Adipose tissue (tissue), 3 donors: ENCODE results near the gene KISS1R. TPM values are rescaled to one million over a fixed set of nuclear protein-coding genes. Genes with fewer than 3 reads are reported as not detected.

ENCODE experiments used
- H3K27ac ChIP-seq: one replicate; pipeline ENCODE4 v1.5.1; 2013; ENCODE audit warnings: low read depth, low read length
- WGBS, 3 donors: extraction: QIAGEN DNeasy Blood & Tissue Kit; methylation state at CpG; one replicate each; pipeline ENCODE4 v1.1.7; 2013; 5-methylcytosine and 5-hydroxymethylcytosine counted together
- polyA plus RNA-seq, 3 donors: library from polyadenylated mRNA; stranded (reverse); fragments of 200-250 nt; gene quantifications; one replicate each; pipeline ENCODE4 v1.2.3, GENCODE V29; 2013
- donor health status: healthy with polysubstance abuse.
- donor health status: Bipolar disorder and iron deficiency.
- donor health status: healthy.

Gene KISS1R
- polyA plus RNA-seq, 3 donors = 0.37 TPM; not detected in 2

DNA sequence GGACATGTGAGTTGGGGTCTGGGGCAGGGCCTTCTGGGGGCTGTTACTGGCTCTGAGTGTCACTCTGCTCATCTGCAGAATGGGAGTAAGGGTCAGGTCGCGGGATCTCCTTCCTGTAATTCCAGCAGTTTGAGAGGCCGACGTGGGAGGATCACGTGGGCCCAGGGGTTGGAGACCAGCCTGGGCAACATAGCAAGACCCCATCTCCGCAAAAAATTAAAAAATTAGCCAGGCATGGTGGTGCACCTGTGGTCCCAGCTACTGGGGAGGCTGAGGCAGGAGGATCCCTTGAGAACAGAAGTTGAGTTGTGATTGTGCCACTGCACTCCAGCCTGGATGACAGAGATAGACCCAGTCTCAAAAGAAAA, 12.7 kb downstream of the KISS1R start:
- 86 to 94% (median 90%) methylated on average over 6 of the region's 6 CpGs for WGBS, 3 donors
- H3K27ac ChIP-seq = no peak overlapping the region

- 81 to 88% (median 86%) methylated on average over 26 to 32 of the region's 32 CpGs for WGBS, 3 donors
- H3K27ac ChIP-seq = no peak overlapping the region
These were observed 14.9 kb downstream of the KISS1R start for GRCh38 chr19:931860-932647.

- H3K27ac ChIP-seq = no peak overlapping the region
- WGBS, 3 donors = 22 to 44% (median 30%) methylated on average over 40 to 54 of the region's 54 CpGs
These were observed 15.8 kb downstream of the KISS1R start for GRCh38 chr19:932648-933552.

GRCh38 chr19:933553-933882, 16.4 kb downstream of the KISS1R start:
- H3K27ac ChIP-seq = no peak overlapping the region
- WGBS, 3 donors = 48 to 59% (median 51%) methylated on average over 13 to 14 of the region's 14 CpGs

GRCh38 chr19:934197-934840, 17.2 kb downstream of the KISS1R start:
- WGBS, 3 donors = 52 to 82% (median 81%) methylated on average over 27 to 29 of the region's 29 CpGs
- no peak overlapping the region for H3K27ac ChIP-seq

- WGBS, 3 donors = 9 to 29% (median 20%) methylated on average over 31 of the region's 31 CpGs
- no peak overlapping the region for H3K27ac ChIP-seq
These were observed 17.8 kb downstream of the KISS1R start for GRCh38 chr19:934865-935479.

GRCh38 chr19:936175-936546, 19.0 kb downstream of the KISS1R start:
- H3K27ac ChIP-seq = no peak overlapping the region
- 96 to 99% (median 98%) methylated on average over 10 of the region's 10 CpGs for WGBS, 3 donors

- 86 to 91% (median 87%) methylated on average over 16 of the region's 16 CpGs for WGBS, 3 donors
- H3K27ac ChIP-seq = no peak overlapping the region
These were observed 20.1 kb downstream of the KISS1R start for GRCh38 chr19:937259-937694.

DNA sequence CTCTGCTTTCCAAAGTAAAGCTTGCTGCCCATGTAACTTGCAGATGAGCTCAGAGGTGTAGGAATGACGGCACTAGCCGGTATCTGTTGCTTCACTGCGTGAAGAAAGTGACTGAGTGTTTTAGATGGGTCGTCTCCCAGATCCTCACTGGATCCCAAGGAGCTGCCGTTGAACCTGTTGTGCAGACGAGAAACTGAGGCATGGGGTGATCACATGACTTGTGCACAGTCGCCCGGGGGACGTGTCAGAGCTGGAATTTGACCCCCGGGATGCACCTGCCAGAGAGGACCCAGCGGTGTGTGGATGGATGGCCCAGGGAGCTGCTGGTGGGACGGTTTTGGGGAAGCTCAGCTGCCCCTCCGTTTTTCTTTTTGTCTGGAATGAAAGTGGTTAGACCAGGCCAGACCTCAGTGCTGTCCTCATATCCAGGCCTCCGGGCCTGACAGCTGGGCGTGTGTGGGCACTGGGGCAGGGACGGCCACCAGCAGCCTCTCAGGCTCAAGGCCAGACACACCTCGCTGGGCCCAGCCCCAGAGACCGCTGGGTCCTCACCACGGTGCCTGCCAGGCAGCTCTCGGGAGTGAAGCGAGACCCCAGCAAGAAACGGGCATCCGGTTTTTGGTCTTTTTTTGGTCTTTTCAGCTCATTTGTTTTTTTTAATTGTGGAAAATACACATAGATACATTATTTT, 21.2 kb downstream of the KISS1R start:
- 63 to 95% (median 92%) methylated on average over 23 of the region's 23 CpGs for WGBS, 3 donors
- H3K27ac ChIP-seq = no peak overlapping the region

DNA sequence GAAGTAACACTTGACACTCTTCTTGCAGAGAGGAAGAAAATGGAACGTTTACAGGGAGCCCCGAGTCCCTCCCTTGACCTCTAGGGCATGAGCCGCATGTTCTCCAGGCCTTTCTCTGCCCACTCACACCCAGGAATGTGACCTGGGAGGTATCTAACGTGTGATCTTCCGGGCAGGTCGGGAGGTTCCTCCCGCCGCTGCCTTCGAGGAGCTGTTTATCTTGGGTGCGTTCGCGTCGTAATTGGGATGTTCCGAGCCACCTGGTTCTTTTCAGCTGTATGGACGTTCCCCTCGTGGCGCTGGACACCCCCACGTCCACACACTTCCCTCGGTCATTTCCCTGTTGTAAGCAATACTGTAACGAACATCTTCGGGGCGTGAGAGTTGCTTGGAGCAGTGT, 22.3 kb downstream of the KISS1R start:
- WGBS, 3 donors = 84 to 92% (median 89%) methylated on average over 22 of the region's 22 CpGs

DNA sequence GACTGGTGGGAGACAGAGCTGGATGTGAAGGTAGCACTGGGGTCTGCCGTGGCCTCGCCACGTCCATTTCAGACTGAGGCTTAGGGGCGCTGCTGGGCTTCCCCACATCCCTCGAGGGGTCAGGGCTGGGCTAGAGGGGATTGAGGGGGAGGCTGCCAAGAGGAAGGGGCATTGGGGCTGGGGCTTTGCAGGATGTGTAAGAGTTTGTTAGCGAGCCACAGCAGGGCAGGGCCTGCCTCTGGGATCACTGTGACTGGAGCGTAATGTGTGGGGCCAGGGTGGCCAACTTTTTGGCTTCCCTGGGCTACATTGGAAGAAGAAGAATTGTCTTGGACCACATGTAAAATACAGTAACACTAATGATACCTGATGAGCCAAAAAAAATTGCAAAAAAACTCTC, 22.8 kb downstream of the KISS1R start:
- 95 to 98% (median 97%) methylated on average over 7 of the region's 7 CpGs for WGBS, 3 donors
- no peak overlapping the region for H3K27ac ChIP-seq

More for the DNA sequence above, 22.3 kb downstream of the KISS1R start:
- no peak overlapping the region for H3K27ac ChIP-seq

GRCh38 chr19:940591-941291, 23.6 kb downstream of the KISS1R start:
- H3K27ac ChIP-seq = peak overlapping the region; percentile 68
- WGBS, 3 donors = 2 to 36% (median 33%) methylated on average over 44 to 64 of the region's 64 CpGs

DNA sequence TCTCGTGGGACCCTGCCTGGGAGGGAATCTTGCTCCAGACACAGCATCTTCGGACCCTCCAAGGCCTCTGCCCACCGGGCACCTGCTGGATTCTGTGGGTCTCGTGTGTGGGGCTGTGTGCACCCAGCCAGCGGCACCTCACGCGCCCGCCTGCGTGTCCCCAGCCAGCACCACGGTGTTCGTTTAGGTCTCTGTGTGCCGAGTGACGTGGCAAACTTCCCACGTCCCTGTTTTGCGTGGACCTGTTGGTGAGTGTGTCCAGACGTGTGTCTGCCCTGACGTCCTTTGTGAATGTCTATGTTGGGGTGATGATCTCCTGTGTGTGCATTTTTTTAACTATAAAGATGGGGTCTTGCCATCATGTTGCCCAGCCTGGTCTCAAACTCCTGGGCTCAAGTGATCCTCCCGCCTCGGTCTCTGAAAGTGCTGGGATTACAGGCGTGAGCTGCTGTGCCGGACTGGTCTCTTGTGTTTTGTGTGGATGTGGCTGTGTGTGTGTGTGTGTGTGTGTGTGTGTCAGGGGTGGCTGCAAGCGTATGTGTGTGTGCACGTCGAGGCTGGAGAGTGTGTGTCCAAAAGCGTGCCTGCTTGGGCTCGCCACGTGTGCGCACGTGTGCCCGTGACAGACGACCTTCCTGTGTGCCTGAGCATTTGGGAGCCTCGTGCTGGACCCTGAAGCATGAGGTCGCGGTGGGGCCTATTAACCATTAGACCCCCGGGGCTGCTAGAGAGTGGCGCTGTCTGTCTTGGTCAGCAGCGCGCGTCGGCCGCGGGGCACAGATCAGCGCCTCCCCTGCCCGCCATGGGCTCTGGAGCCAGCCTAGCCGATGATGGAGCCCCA, 24.4 kb downstream of the KISS1R start:
- WGBS, 3 donors = 57 to 83% (median 78%) methylated on average over 41 to 45 of the region's 45 CpGs
- H3K27ac ChIP-seq = no peak overlapping the region

DNA sequence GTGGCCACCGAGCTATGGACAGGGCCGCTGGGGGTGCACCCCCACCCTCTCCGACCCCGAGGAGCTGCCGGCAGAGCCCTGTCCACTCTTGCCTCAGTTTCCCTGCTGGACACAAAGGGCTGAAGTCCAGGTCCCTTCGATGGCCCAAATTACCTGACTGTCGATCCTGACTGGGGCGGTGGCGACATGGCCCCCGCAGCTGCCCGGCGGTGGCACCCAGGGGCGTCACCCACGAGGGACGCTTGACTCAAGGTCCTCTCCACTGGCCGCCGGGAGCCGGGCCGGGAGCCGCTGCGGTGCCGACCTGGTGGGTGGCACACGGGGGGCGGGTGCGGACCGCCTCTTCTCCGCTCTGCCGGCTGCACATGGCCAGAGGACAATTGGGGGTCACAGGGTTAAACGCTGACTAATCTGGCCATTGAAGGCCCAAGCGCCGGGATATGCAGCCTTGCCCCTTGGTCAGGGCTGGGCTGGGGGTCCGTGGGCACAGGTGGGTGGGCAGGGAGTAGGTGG, 25.1 kb downstream of the KISS1R start:
- WGBS, 3 donors = 90 to 94% (median 92%) methylated on average over 26 to 32 of the region's 32 CpGs
- no peak overlapping the region for H3K27ac ChIP-seq

DNA sequence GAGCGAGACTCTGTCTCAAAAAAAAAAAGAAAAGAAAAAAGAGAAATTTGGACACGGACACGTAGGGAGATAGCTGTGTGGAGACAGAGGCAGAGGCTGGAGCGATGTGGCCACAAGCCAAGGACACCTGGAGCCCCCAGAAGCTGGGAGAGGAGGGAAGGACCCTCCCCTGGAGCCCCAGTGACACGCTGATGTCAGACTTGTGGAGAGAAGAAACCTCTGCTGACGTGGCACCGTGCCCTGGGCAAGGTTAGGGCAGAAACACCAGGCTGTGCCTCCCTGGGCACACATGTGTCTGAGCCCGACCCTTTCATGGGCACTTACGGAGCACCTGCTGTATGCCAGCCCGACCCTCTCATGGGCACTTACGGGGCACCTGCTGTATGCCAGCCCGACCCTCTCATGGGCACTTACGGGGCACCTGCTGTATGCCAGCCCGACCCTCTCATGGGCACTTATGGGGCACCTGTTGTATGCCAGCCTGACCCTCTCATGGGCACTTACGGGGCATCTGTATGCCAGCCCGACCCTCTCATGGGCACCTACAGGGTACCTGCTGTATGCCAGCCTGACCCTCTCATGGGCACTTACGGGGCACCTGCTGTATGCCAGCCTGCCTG, 26.5 kb downstream of the KISS1R start:
- H3K27ac ChIP-seq = no peak overlapping the region
- 90 to 96% (median 95%) methylated on average over 15 to 17 of the region's 17 CpGs for WGBS, 3 donors

- H3K27ac ChIP-seq = no peak overlapping the region
- WGBS, 3 donors = 49 to 71% (median 58%) methylated on average over 27 of the region's 27 CpGs
These were observed 27.0 kb downstream of the KISS1R start for GRCh38 chr19:944171-944567.
